C4-2B (cell line): ENCODE measurements around the gene NUP205.
A peak's percentile ranks its signal among the peaks of the same experiment; 100 is the strongest.

Source experiments
- CTCF ChIP-seq: fragments of 450-650 bp; conservative IDR thresholded peaks from 2 replicates; pipeline ENCODE4 v1.5.1; 2017; ENCODE audit warnings: mild to moderate bottlenecking
- ZFX ChIP-seq: fragments of 450-650 bp; IDR thresholded peaks from 2 replicates; pipeline ENCODE4 v1.6.1; 2017

- no peak for TF ChIP-seq CTCF
- TF ChIP-seq ZFX: peak; percentile 99
Measured at GRCh38 chr7:135509839-135510591, 47.7 kb upstream of the NUP205 start, which contains the start of gene CNOT4.
